HG03439 (cell line): ENCODE data around the gene CDC42BPB.

ENCODE experiments used
- ATAC-seq: cut with Tn5 transposase; IDR thresholded peaks from one replicate; pipeline ENCODE4 v1.9.1; 2021; ENCODE audit warnings: mild to moderate bottlenecking, moderate library complexity; ENCODE audit not compliant: unreplicated experiment

The CDC42BPB gene

GRCh38 chr14:102949062-102949800, 108.1 kb downstream of the CDC42BPB start:
- ATAC-seq: no peak

GRCh38 chr14:102948698-102949061, 108.7 kb downstream of the CDC42BPB start:
- ATAC-seq: no peak

- no peak for ATAC-seq
Measured at GRCh38 chr14:102947321-102948103, 109.8 kb downstream of the CDC42BPB start.

DNA sequence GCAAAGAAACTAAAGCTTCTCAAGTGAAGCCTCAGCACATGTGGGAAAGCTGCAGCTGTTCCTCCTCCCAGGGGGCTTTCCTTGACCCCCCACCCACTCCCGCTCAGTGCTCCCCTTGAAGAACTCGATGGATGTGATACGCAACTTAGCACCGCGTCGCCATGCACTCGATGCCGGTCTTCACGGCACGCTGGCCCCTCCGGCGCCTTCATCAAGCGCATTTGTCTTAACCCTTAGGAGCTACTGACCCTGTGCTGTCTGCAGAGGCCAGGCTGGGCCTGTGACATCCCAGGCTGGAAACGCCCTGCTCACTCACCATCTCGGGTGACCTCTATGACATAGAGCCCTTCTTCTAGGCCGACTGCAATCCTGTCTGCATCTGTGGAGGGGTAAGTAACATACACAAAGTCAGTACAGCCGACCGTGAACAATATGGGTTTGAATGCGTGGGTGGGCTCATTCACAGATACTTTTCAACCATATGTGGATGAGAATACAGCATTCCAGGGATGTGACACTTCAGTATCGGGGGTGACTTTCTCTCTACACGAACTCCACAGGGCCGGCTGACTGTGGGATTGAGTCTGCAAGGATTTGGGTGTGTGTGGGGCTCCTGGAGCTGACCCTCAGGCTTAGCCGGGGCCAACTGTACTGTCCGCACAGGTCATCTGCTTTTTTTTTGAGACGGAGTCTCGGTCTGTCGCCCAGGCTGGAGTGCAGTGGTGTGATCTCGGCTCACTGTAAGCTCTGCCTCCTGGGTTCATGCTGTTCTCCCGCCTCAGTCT, 111.8 kb downstream of the CDC42BPB start:
- ATAC-seq: no peak

DNA sequence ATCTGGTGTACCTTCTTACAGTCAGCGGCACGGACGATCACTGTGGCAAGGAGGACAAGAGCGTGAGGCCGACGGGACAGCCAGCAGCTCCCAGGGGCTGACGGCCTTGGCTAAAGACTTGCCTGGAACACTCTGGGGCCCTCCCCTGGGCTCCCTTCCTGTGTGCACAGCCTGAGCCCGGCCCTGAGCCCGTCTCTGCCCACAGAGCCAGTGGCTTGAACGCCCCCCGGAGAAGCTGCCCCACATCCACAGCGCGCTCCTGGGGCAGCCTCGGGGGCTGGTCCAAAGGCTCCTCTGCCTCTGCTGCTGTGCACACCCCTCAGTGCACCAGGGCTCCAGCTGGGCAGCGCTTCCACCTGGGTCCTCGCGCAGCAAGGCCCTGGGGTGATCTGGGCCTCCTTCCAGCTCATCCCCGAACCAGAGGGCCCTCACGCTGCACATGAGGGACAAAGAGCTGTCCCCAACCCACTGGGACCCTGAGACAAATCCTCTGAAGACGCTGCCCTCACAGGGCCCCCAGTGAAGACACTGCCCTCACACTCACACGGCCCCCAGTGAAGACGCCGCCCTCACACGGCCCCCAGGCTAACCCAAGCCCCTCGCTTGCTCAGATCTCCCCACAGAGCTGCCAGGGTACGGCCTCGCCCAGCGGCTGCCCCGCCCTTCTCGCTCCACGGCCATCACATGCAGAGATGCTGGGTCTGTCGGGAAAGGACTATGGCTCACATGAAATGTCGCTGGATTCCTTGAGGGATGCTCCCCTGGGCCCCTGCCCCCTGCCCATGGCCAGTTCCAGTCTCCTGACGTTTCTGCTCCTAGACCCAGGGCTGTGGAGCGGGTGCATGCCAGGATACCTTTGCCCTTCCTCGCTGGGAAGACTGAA, 112.7 kb downstream of the CDC42BPB start:
- ATAC-seq: no peak

DNA sequence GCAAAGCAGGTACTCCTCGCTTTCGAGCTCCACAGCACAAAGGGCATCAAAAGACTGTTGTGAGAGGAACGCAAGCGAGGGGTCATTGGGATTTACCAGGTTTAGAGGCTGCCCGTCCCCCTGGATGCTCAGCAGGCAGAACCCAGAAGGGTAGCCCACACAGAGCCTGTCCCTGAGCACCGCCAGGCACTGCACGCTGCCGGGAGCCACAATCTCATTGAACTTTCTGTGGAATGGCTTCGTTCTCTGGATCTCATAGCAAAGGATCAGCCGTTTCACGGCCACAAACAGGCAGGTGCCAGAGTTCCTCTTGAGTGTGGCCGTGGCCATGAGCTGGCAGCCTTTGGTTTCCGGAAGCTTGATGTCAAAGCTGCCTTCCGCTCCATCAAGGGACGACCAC, 113.4 kb downstream of the CDC42BPB start:
- ATAC-seq: no peak

DNA sequence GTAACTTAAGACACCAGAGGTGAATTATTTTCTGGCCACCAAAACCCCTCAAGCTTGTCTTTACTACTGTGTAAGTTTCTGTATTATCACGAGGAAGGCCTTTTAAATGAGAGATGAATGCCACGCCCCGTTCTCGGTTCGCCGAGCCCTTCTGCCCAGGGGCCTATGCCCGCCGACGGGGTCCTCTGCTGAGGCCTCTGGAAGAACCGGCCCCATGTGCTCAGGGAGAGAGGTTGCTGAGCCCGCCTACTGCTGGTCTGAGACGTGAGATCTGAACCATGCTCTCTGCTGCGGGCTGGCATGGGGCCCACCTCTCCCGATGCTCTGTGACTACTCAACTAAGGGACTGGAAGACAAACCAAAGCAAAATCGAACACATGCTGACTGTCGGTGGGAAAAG, 113.9 kb downstream of the CDC42BPB start:
- ATAC-seq: no peak

DNA sequence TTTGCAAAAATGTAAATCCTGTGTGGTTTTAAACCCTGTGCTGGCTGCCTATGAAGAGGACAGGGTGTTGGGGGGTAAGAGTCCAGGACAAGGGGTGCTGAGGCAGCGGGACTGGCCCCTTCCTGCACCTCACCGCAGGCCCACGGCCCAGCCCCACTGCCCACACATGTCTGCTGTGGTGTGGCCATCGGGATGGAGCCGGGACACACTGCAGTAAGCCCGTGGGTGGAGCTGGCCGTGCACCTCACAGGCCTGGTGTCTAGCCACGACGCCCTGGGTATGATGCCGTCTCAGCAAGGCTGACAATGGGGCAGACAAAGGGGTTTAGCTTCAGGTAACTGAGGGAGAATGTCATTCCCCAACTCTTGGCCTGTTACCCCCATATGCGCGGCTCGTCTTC, 115.3 kb downstream of the CDC42BPB start:
- no peak for ATAC-seq

DNA sequence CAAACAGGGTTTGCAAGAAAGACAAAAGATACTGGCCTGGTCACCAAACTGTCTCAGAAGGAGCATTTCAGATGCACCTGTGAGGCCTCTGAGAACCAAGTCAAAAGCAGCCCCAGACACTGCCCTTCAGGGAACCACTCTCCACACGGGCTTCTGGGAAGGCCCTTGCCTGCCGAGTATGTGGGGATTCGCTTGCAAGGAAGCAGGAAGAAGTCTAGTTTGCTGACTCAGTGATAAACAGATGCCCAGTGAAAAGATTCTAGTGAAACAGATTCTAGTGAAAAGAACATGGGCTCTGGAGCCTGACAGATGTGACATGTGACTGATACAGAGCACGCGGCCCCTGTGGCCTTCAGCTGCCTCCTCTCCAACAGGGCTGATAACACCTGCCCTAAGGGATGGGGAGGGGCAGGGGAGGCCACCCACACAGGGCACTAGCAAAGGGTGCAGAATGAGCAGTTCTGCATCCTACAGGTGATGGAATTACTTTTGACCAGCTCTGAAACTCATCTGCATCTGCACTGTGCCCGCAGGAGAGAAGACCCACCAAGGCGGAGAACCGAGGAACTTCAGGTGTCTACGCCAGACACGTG, 115.8 kb downstream of the CDC42BPB start:
- no peak for ATAC-seq

DNA sequence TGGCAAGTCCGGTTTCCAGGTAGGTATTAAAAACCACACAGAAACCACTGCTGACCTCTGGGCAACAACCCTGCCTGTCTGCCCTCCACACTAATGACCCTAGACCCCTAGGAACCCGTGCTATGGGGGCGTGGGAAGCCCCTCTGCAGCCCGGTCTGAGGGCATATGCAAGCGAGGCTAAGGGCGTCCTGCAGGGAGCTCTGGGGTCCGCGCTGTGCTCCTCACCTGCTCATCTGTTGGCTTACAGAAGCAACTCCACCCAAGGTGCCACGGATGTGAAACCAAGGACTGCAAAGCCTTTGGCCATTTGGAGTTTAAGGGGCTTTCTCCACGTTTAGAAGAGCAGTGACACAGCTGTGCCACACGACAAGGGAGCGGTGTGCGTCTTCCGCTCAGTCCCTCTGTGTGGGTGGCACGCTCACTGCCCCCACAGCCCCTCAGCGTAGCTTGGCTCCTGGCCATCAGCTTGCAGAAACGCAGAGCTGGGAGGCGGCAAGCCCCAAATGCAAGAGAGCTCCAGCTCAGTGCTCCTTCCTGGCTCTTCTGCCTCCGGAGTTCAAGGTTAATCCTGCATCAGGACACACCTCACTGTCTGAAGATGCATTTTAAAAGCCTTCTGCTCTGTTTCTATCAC, 116.5 kb downstream of the CDC42BPB start:
- ATAC-seq: no peak

DNA sequence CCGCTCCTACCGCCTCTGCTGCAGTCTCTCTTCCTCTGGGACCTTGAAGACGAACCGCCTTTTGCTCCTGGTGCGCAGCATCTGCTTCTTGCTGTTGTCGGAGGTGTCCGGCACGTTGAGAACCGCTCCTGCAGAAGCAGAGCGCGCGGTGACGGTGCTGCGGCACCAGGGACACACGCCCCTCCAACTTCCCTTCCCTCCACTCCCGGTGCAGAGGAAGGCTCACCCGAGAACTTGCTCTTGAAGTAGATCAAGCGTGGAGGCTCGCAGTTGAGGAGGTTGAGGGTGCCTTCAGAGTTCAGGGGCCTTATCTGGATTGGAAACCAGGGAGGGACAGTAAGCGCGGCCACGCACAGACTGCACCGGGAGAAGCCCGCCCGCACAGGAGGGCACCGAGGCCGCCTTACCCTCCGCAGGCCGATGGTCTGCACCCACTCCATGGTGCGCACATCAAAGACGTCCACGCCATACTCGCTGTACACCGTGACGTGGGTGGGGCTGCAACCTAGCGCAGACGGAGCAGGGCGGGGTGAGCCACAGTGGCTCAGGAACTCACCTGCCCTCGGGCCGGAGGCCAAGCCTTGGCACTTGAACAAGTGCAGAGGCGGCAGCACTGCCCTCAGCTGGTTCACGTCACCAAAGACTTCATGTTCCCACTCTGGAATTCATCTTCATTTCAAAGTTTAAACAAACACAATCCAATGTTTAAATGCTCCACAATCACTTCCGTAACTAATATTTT, 117.4 kb downstream of the CDC42BPB start:
- ATAC-seq: no peak

- no peak for ATAC-seq
Measured at GRCh38 chr14:102939329-102939728, 118.0 kb downstream of the CDC42BPB start.

DNA sequence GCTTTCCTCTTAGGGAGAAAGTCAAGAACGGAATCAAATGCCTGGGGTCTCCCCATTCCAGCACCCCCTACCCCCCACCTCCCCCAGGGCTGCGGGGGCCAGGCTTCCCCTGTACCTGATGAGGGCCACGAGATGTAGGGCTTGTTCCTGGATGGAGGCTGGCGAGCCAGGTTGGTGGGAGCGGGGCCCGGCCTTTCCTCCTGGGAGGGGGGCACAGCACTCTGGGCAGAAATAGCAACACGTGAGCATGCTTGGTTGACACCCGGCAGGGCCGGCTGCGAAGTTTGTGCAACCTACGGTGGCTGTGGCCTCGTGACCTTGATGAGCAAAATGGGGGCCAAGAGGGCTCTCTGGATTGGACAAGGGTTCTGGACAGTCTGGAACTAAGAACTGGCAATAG, 119.2 kb downstream of the CDC42BPB start:
- no peak for ATAC-seq

DNA sequence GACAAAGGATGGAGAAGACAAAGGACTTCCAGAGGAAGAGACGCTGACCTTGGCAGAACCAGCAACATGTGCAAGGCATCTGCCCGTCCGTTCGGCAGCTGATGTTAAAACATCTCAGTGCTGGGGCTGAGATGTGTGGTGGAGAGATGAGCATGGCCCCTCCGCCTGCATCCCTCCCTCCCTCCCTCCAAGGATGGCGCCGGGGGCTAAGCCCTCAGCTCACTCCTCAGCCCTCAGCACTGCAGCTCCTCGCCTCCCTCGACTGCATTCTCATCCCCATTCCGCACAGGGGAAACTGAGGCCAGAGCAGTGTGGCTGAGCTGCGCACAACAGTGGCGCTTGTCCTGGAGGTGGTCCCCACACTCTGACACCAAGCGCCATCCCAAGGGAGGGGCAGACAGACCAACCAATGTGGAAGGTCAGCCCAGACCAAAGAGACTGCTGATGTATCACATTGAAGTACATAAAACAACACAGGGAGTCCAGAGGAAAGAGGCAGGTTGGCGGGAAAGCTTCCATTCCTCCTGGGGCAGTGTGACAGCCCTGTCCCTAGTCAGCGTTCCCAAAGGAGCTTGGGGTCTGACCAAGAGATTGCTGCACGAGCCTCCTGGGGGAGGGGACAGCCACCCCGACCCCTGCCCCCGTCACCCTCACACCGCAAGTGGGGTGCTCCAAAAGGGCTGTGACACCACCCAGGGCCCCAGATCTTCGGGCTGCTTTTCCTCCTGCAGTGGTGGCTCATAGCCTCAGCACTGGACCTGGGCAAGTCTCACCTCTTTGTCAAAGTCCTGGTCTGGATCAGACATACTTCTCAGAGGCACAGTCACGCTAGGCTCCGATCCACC, 119.8 kb downstream of the CDC42BPB start:
- ATAC-seq: no peak

DNA sequence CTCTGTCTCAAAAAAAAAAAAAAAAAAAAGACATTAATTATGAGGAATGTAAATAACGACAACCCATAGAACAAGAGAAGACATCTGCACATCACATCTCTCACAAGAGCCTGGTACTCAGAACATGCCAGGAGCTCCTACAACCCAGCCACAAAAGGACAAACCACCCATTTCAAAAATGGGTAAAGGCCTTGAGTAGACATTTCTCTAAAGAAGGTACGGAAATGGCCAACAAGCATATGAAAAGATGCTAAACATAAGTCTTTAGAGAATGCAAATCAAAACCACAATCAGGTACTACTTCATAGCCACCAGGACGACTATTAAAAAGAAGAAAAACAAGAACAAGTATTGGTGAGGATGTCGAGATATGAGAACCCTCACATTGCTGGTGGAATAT, 121.6 kb downstream of the CDC42BPB start:
- no peak for ATAC-seq

- ATAC-seq: no peak
Measured at GRCh38 chr14:102933618-102934231, 123.6 kb downstream of the CDC42BPB start.

DNA sequence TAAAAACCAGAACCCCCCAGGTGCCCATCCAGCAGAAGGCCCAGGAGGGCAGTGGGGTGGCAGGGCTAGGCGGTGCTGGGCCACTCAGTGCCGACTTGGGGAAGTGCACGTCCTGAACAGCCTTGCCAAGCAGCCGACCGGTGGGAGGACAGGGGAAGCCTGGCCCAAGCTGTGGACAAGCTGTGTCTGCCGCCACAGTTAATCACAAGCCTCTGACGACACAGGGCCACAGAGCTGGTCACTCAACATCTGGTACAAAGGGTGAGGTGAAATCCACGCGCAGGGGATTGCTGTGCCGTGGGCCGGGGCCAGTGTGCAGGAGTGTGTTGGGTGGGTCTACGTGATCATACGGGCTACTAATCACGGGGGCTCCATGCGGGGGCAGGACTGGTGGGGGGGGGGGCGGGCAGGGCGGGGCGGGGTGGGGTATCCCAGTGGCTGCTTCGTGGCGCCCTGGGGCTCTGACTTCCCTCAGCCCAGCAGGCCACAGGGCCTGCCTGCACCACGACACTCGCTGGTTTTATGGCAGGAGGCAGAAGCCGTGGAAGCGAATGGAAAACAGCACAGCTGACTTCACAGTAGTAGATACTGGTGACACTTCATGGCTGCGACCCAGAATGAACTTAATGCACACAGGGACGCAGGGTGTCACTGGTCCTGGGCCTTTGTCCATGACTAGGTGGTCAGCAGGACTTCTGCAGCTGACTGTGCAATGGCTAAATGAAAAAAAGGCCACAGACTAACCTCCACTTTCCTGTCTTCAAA, 124.7 kb downstream of the CDC42BPB start:
- no peak for ATAC-seq
